Stimulated activated CD4-positive, alpha-beta T cell treated with anti-CD3 and anti-CD28 coated beads, TNF-alpha, amount 100 ng/mL, for 48 hours (primary cell): Measurements from ENCODE around the gene SNN.

Experiments used
- DNase-seq, 3 donors: peaks; one replicate each; pipeline ENCODE4 v3.0.0-alpha.2; 2020; ENCODE audit warnings: low read depth in 3 of 3

Gene SNN

GRCh38 chr16:11635113-11635652 is 33.1 kb upstream of the SNN start:
- DNase-seq: no peak

GRCh38 chr16:11635679-11636171 is 32.5 kb upstream of the SNN start:
- DNase-seq: no peak

- no peak for DNase-seq
Observed at GRCh38 chr16:11636172-11636721, 32.0 kb upstream of the SNN start.

- no peak for DNase-seq
Observed at GRCh38 chr16:11637320-11637719, 30.9 kb upstream of the SNN start.

GRCh38 chr16:11638140-11638539 is 30.1 kb upstream of the SNN start:
- no peak for DNase-seq

- DNase-seq: no peak
Observed at GRCh38 chr16:11639008-11639562, 29.2 kb upstream of the SNN start.

GRCh38 chr16:11639925-11640899 is 28.0 kb upstream of the SNN start:
- DNase-seq: no peak

- DNase-seq: no peak
Observed at GRCh38 chr16:11640987-11641817, 27.1 kb upstream of the SNN start.

- DNase-seq: no peak
Observed at GRCh38 chr16:11642765-11643116, 25.5 kb upstream of the SNN start.

GRCh38 chr16:11649276-11649675 is 19.0 kb upstream of the SNN start:
- DNase-seq: no peak

- no peak for DNase-seq
Observed at GRCh38 chr16:11650641-11651591, 17.3 kb upstream of the SNN start.

GRCh38 chr16:11651796-11652195 is 16.5 kb upstream of the SNN start:
- no peak for DNase-seq

GRCh38 chr16:11655655-11656054 is 12.6 kb upstream of the SNN start:
- DNase-seq: no peak

GRCh38 chr16:11657556-11657955 is 10.7 kb upstream of the SNN start:
- DNase-seq: no peak

GRCh38 chr16:11658896-11659708 is 9.2 kb upstream of the SNN start:
- DNase-seq: no peak

GRCh38 chr16:11660565-11660964 is 7.7 kb upstream of the SNN start:
- DNase-seq: no peak

- DNase-seq: no peak
Observed at GRCh38 chr16:11662582-11662981, 5.7 kb upstream of the SNN start.

- peak in 1 of 3 donors; percentile 27 for DNase-seq
Observed at GRCh38 chr16:11665071-11665491, 3.2 kb upstream of the SNN start.
